Osteocyte (in vitro differentiated cells): Measurements from ENCODE around the gene ABI1. TPM values are rescaled to one million over a fixed set of nuclear protein-coding genes. Genes with fewer than 3 reads are reported as not detected.

Source experiments
- DNase-seq: peaks from one replicate; pipeline ENCODE4 v3.0.0; 2021; ENCODE audit warnings: mixed read lengths; ENCODE audit not compliant: unreplicated experiment; ENCODE audit errors: extremely low spot score
- H3K27ac Mint-ChIP-seq: one replicate; pipeline ENCODE4 v1.8.0; 2021; ENCODE audit warnings: mild to moderate bottlenecking, mixed read lengths; ENCODE audit not compliant: unreplicated experiment
- H3K27me3 Mint-ChIP-seq: one replicate; pipeline ENCODE4 v1.8.0; 2021; ENCODE audit warnings: mixed read lengths; ENCODE audit not compliant: unreplicated experiment
- H3K36me3 Mint-ChIP-seq: one replicate; pipeline ENCODE4 v1.8.0; 2021; ENCODE audit warnings: mixed read lengths; ENCODE audit not compliant: unreplicated experiment
- H3K4me1 Mint-ChIP-seq: one replicate; pipeline ENCODE4 v1.8.0; 2021; ENCODE audit warnings: mixed read lengths; ENCODE audit not compliant: unreplicated experiment
- H3K4me3 Mint-ChIP-seq: one replicate; pipeline ENCODE4 v1.8.0; 2021; ENCODE audit warnings: mild to moderate bottlenecking, moderate library complexity, mixed read lengths; ENCODE audit not compliant: unreplicated experiment
- H3K9me3 Mint-ChIP-seq: one replicate; pipeline ENCODE4 v1.8.0; 2021; ENCODE audit warnings: mixed read lengths; ENCODE audit not compliant: unreplicated experiment
- CTCF ChIP-seq: fragments of 200-600 bp; sonication (generic); IDR thresholded peaks from 2 replicates; pipeline ENCODE4 v1.5.0; 2021; ENCODE audit warnings: antibody characterized with exemption, mild to moderate bottlenecking, moderate library complexity
- total RNA-seq: library from RNA; stranded (reverse); gene quantifications from 2 replicates; pipeline ENCODE4 v1.2.1, GENCODE V29; 2021

Gene ABI1
- total RNA-seq, 1 donor from 2014 or later, result 62.2 TPM

GRCh38 chr10:26698909-26699308, 161.8 kb downstream of the ABI1 start:
- no peaks in the 10 kb centered on the region for H3K27me3 Mint-ChIP-seq
- peak overlapping the region; percentile 95 for H3K4me3 Mint-ChIP-seq
- no peak for TF ChIP-seq CTCF
- peaks cover 23% of the 10 kb centered on the region for H3K4me1 Mint-ChIP-seq
- H3K27ac Mint-ChIP-seq, result no peak overlapping the region
- H3K9me3 Mint-ChIP-seq, result no peaks in the 10 kb centered on the region
- DNase-seq, result no peak
- no peaks in the 10 kb centered on the region for H3K36me3 Mint-ChIP-seq

- H3K27me3 Mint-ChIP-seq, result peaks cover 4% of the 10 kb centered on the region
- H3K4me3 Mint-ChIP-seq, result peak overlapping the region; percentile 95
- peak overlapping the region; percentile 73 for H3K27ac Mint-ChIP-seq
- no peaks in the 10 kb centered on the region for H3K9me3 Mint-ChIP-seq
- DNase-seq, result no peak
- peaks cover 22% of the 10 kb centered on the region for H3K4me1 Mint-ChIP-seq
- H3K36me3 Mint-ChIP-seq, result no peaks in the 10 kb centered on the region
- TF ChIP-seq CTCF, result no peak
Measured at GRCh38 chr10:26697922-26698608, 162.7 kb downstream of the ABI1 start.

GRCh38 chr10:26697163-26697921, 163.4 kb downstream of the ABI1 start, which contains the start of gene PDSS1:
Gene PDSS1, plus strand, starts transcription at chr10:26697701. Its CDS starts 11 bp downstream, at chr10:26697712.
- DNase-seq, result no peak
- H3K27me3 Mint-ChIP-seq, result peaks cover 4% of the 10 kb centered on the region
- TF ChIP-seq CTCF, result no peak
- peak within 1 kb of the TSS; percentile 95 for H3K4me3 Mint-ChIP-seq
- H3K36me3 Mint-ChIP-seq, result no peaks in the 10 kb centered on the region
- H3K9me3 Mint-ChIP-seq, result no peaks in the 10 kb centered on the region
- peak within 1 kb of the TSS; percentile 82 for H3K27ac Mint-ChIP-seq
- peaks cover 20% of the 10 kb centered on the region for H3K4me1 Mint-ChIP-seq

- peak overlapping the region; percentile 82 for H3K27ac Mint-ChIP-seq
- H3K36me3 Mint-ChIP-seq, result no peaks in the 10 kb centered on the region
- peaks cover 7% of the 10 kb centered on the region for H3K27me3 Mint-ChIP-seq
- no peak for DNase-seq
- H3K4me3 Mint-ChIP-seq, result peak overlapping the region; percentile 95
- peaks cover 20% of the 10 kb centered on the region for H3K4me1 Mint-ChIP-seq
- no peaks in the 10 kb centered on the region for H3K9me3 Mint-ChIP-seq
- TF ChIP-seq CTCF, result no peak
Measured at GRCh38 chr10:26696786-26697162, 164.0 kb downstream of the ABI1 start.

Other genes starting within 250 kb of the ABI1 start
- gene PDSS1, start 163.3 kb downstream of the ABI1 start, total RNA-seq, result 3.4 and 3.8 TPM in 2 replicates
- gene ANKRD26, start 239.5 kb upstream of the ABI1 start, total RNA-seq, result 12.2 and 13.5 TPM in 2 replicates